Upper lobe of right lung (tissue), 1 donor: ENCODE data around the gene PLAC9. TPM values are rescaled to one million over a fixed set of nuclear protein-coding genes. Genes with fewer than 3 reads are reported as not detected.

ENCODE experiments used
- ATAC-seq: fragments of 200-7000 bp; cut with Tn5 transposase; one replicate; pipeline ENCODE4 v1.9.1; 2020; ENCODE audit warnings: mild to moderate bottlenecking, moderate library complexity
- DNase-seq: peaks from one replicate; pipeline ENCODE4 v3.0.0-alpha.2; 2020
- H3K27ac ChIP-seq: fragments of 200-600 bp; one replicate; pipeline ENCODE4 v1.8.0; 2022
- H3K27me3 ChIP-seq: fragments of 200-600 bp; one replicate; pipeline ENCODE4 v1.8.0; 2022; ENCODE audit warnings: mild to moderate bottlenecking
- H3K36me3 ChIP-seq: fragments of 200-600 bp; one replicate; pipeline ENCODE4 v1.8.0; 2022
- H3K4me1 ChIP-seq: fragments of 200-600 bp; one replicate; pipeline ENCODE4 v1.8.0; 2022
- H3K4me3 ChIP-seq: fragments of 200-600 bp; one replicate; pipeline ENCODE4 v1.8.0; 2022; ENCODE audit warnings: mild to moderate bottlenecking
- H3K9me3 ChIP-seq: fragments of 200-600 bp; one replicate; pipeline ENCODE4 v1.8.0; 2022
- intact Hi-C: fragments of 100-400 bp; cut with DNase I; formaldehyde crosslinking; loops from one replicate; pipeline ENCODE4 v1.11.0; 2022
- total RNA-seq: library from RNA; stranded (reverse); fragmentation: NEBNext Ultra II Directional; extraction: Animal tissue kit (Norgen Biotek cat#: 25700); gene quantifications from one replicate; pipeline ENCODE4 v1.2.1, GENCODE V29; 2021
- TF ChIP-seq, protein P1 (sequence below): fragments of 200-600 bp; IDR thresholded peaks from one replicate; pipeline ENCODE4 v1.8.0; 2022; ENCODE audit warnings: antibody characterized with exemption
- donor health status: DM: no; HTN: yes; CAD: no; lungs with severe emphysema.

Gene PLAC9
- total RNA-seq, 1 donor from 2014 or later, result 24.1 TPM

DNA sequence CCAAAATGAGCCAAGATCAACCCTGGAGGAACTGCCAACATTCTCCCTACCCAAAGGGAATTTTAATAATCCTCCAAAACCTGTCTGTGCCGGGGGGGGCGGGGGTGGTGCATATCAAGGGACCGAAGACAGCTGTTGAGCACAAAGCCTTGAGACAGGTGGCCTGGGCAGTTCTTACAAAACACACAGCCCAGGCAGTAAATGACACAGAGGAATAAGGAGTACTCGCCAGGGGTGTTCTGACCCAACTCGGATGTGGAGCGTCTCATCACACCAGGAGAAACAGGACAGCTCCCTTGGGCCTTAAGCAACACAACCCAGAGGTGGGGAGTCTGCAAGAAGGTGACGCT lies 35.6 kb downstream of the PLAC9 start:
- H3K9me3 ChIP-seq, result no peaks in the 10 kb centered on the region
- H3K4me1 ChIP-seq, result peaks cover 18% of the 10 kb centered on the region
- TF ChIP-seq, protein P1, sequence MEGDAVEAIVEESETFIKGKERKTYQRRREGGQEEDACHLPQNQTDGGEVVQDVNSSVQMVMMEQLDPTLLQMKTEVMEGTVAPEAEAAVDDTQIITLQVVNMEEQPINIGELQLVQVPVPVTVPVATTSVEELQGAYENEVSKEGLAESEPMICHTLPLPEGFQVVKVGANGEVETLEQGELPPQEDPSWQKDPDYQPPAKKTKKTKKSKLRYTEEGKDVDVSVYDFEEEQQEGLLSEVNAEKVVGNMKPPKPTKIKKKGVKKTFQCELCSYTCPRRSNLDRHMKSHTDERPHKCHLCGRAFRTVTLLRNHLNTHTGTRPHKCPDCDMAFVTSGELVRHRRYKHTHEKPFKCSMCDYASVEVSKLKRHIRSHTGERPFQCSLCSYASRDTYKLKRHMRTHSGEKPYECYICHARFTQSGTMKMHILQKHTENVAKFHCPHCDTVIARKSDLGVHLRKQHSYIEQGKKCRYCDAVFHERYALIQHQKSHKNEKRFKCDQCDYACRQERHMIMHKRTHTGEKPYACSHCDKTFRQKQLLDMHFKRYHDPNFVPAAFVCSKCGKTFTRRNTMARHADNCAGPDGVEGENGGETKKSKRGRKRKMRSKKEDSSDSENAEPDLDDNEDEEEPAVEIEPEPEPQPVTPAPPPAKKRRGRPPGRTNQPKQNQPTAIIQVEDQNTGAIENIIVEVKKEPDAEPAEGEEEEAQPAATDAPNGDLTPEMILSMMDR, result no peak
- no peak for DNase-seq
- H3K36me3 ChIP-seq, result peaks cover 89% of the 10 kb centered on the region
- no peak for ATAC-seq
- H3K4me3 ChIP-seq, result no peak overlapping the region
- no peaks in the 10 kb centered on the region for H3K27me3 ChIP-seq
- intact Hi-C loops, result no loop called here
- no peak overlapping the region for H3K27ac ChIP-seq

DNA sequence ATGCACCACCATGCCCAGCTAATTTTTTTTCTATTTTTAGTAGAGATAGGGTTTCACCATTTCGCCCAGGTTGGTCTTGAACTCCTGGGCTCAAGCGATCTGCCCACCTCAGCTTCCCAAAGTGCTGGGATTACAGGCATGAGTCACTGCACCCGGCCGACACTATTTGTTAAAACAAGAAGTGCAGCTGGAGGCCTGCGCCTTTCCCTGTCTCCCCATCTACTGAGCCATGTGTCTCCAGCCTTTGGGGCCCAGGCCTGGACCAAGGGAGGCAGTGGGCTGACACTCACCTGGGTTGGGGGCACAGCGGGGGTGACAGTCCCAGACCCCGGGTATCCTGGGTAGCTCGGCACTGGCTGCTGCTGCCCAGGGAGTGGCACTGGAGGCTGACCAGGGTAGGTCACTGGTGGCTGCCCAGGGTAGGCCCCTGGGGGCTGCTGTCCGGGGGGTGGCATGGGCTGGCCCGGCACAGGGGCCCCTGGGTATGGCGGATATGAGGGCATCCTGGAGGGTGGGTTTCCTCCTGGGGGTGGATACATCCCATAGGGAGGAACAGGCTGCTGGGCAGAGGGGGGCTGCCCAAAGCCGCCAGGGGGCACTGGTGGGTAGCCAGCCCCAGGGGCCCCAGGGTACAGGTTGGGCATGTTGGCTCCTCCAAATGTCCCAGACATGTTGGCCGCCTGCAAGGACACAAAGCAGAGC lies 36.3 kb downstream of the PLAC9 start:
- Histone ChIP-seq H3K36me3 (peaks cover 82% of the 10 kb centered on the region), H3K4me3 (no peak overlapping the region), H3K9me3 (no peaks in the 10 kb centered on the region), H3K4me1 (peaks cover 25% of the 10 kb centered on the region), H3K27ac (no peak overlapping the region), H3K27me3 (no peaks in the 10 kb centered on the region)
- ATAC-seq (peak; percentile 2), DNase-seq (no peak)
- TF ChIP-seq, protein P1, result peak; percentile 29
- intact Hi-C loops, result no loop called here

DNA sequence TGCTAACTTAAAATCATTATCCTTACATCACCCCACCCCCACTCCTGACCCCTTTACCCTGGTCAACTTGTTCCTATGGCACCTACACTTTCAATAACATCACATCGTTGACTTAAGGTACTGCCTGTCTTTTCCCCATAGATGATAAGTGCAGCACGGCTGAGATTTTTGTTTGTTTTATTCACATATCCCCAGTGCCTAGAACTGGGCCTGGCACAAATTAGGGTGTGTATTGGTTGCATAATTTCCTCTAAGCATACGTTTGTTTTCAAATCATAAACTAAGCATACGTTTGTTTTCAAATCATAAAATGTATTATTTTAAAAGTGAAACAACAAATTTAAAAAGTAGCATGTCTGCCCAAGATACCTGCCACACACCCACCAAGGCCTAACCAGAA lies 37.5 kb downstream of the PLAC9 start:
- no peak overlapping the region for H3K27ac ChIP-seq
- peaks cover 77% of the 10 kb centered on the region for H3K36me3 ChIP-seq
- no peak overlapping the region for H3K4me3 ChIP-seq
- H3K4me1 ChIP-seq, result peaks cover 26% of the 10 kb centered on the region
- DNase-seq (no peak), ATAC-seq (no peak)
- intact Hi-C loops, result no loop called here
- no peaks in the 10 kb centered on the region for H3K9me3 ChIP-seq
- TF ChIP-seq, protein P1, result no peak
- H3K27me3 ChIP-seq, result no peaks in the 10 kb centered on the region

DNA sequence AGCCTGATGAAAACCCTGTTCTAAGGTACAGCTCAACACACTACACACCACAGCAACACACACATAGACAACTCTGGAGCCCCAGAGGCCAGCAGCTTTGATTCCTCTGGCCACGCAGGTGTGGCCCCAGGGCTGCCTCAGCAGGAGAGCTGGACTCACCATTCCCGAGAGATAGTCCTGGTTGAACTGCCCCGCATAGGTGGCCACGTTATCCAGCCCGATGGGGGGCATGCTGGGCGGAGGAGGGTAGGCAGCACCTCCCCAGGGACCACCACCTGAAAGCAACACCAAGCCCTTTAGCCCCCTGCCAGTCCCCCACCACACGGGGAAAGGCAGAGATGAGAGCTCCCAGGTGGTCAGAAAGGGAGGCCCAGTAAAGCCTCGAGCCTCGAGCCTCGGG lies 38.1 kb downstream of the PLAC9 start:
- Histone ChIP-seq H3K36me3 (peaks cover 72% of the 10 kb centered on the region), H3K27ac (no peak overlapping the region), H3K9me3 (no peaks in the 10 kb centered on the region), H3K4me3 (no peak overlapping the region), H3K27me3 (no peaks in the 10 kb centered on the region), H3K4me1 (peaks cover 26% of the 10 kb centered on the region)
- no peak for ATAC-seq
- intact Hi-C loops, result no loop called here
- TF ChIP-seq, protein P1, result no peak
- no peak for DNase-seq

DNA sequence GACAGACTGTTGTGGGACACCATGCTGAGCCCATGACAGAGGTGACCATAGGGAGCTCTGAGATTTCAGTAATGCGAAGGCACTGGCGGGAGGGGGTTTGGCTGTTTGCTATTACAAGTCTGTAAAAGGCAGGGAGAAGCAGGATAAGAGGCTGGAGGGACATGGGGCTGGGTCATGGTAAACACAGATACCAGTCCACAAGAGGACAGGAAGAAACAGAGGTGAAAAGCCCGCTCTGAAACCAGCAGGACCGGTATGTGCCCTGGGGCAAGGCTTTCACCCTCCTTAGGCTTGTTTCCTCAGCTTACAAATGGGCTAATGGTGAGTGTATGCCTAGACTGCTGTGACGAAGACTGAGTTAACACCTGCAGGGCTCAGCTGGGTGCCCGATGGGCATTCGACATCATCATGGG lies 38.7 kb downstream of the PLAC9 start:
- Histone ChIP-seq H3K9me3 (no peaks in the 10 kb centered on the region), H3K4me3 (no peak overlapping the region), H3K36me3 (peaks cover 69% of the 10 kb centered on the region), H3K27me3 (no peaks in the 10 kb centered on the region), H3K4me1 (peaks cover 28% of the 10 kb centered on the region), H3K27ac (peak overlapping the region; percentile 71)
- intact Hi-C loops, result no loop called here
- DNase-seq, result peak; percentile 75
- ATAC-seq, result peak; percentile 90
- TF ChIP-seq, protein P1, result no peak

DNA sequence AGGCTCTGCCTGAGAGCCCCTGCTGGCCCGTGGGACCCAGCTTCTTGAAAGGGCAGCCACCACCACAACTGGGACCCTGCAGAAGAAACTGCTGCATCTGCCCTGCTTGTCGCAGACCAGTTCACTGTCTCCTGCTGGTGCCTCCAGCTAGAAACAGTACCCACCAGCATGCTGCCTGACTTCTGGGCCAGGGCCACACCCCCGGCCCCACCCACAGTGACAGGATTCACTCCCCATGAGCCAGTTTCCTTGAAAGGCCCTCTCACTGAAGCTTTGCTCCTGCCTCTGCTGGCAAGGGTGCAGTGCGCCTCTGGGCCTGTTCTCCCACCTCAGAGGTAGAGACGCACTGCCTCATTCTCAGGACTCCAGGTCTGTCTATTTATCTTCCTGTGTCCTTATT lies 40.4 kb downstream of the PLAC9 start:
- Histone ChIP-seq H3K27ac (no peak overlapping the region), H3K27me3 (no peaks in the 10 kb centered on the region), H3K4me1 (peaks cover 36% of the 10 kb centered on the region), H3K4me3 (no peak overlapping the region), H3K36me3 (peaks cover 53% of the 10 kb centered on the region), H3K9me3 (no peaks in the 10 kb centered on the region)
- intact Hi-C loops, result no loop called here
- TF ChIP-seq, protein P1, result no peak
- DNase-seq (no peak), ATAC-seq (no peak)
